Calu3 (cell line): ENCODE measurements around the gene PICK1. TPM values are rescaled to one million over a fixed set of nuclear protein-coding genes. Genes with fewer than 3 reads are reported as not detected.

Experiments used
- BruUV-seq: library from RNA; stranded (reverse); fragments of 400-500 nt; replicated peaks from 2 replicates; lab custom pipeline; 2021; lab: Mats Ljungman, UMichigan
- CTCF ChIA-PET: fragments of 300-600 bp; sonication (Branson Sonifier 250); formaldehyde crosslinking; loops from one replicate; lab custom pipeline; 2022; ENCODE audit warnings: antibody characterized with exemption; lab: Charles Lee
- DNase-seq: peaks from one replicate; pipeline ENCODE4 v3.0.0; 2022
- H3K27ac Mint-ChIP-seq: one replicate; pipeline ENCODE4 v1.8.0; 2022; ENCODE audit warnings: mixed read lengths; ENCODE audit not compliant: unreplicated experiment
- H3K27me3 Mint-ChIP-seq: one replicate; pipeline ENCODE4 v1.8.0; 2022; ENCODE audit warnings: mixed read lengths; ENCODE audit not compliant: unreplicated experiment
- H3K36me3 Mint-ChIP-seq: one replicate; pipeline ENCODE4 v1.8.0; 2022; ENCODE audit warnings: mild to moderate bottlenecking, moderate library complexity, mixed read lengths; ENCODE audit not compliant: insufficient read depth, unreplicated experiment
- H3K4me1 Mint-ChIP-seq: one replicate; pipeline ENCODE4 v1.8.0; 2022; ENCODE audit warnings: mild to moderate bottlenecking, low read depth, mixed read lengths; ENCODE audit not compliant: unreplicated experiment
- H3K4me3 Mint-ChIP-seq: one replicate; pipeline ENCODE4 v1.8.0; 2022; ENCODE audit warnings: mild to moderate bottlenecking, low read depth, moderate library complexity, mixed read lengths; ENCODE audit not compliant: unreplicated experiment
- H3K9me3 Mint-ChIP-seq: one replicate; pipeline ENCODE4 v1.8.0; 2022; ENCODE audit warnings: low read depth, mixed read lengths; ENCODE audit not compliant: unreplicated experiment
- intact Hi-C: fragments of 100-400 bp; cut with micrococcal nuclease; formaldehyde crosslinking; loops from one replicate; pipeline ENCODE4 v1.10.0; 2022; ENCODE audit not compliant: unreplicated experiment
- total RNA-seq: library from RNA; stranded (reverse); gene quantifications from 2 replicates; pipeline ENCODE4 v1.2.3, GENCODE V29; 2022
- TF ChIP-seq, protein P1 (sequence below): fragments of 200-600 bp; IDR thresholded peaks from one replicate; pipeline ENCODE4 v1.8.0; 2022; ENCODE audit warnings: antibody characterized with exemption; ENCODE audit not compliant: unreplicated experiment

Gene PICK1
- total RNA-seq, 1 experiment from 2014 or later, result 54.2 TPM

GRCh38 chr22:38026130-38027111 is 30.8 kb upstream of the PICK1 start:
- Mint-ChIP-seq H3K4me3 (no peak overlapping the region), H3K36me3 (no peaks in the 10 kb centered on the region), H3K27me3 (peaks cover 57% of the 10 kb centered on the region), H3K9me3 (no peaks in the 10 kb centered on the region), H3K27ac (no peak overlapping the region), H3K4me1 (no peaks in the 10 kb centered on the region)
- TF ChIP-seq, protein P1, sequence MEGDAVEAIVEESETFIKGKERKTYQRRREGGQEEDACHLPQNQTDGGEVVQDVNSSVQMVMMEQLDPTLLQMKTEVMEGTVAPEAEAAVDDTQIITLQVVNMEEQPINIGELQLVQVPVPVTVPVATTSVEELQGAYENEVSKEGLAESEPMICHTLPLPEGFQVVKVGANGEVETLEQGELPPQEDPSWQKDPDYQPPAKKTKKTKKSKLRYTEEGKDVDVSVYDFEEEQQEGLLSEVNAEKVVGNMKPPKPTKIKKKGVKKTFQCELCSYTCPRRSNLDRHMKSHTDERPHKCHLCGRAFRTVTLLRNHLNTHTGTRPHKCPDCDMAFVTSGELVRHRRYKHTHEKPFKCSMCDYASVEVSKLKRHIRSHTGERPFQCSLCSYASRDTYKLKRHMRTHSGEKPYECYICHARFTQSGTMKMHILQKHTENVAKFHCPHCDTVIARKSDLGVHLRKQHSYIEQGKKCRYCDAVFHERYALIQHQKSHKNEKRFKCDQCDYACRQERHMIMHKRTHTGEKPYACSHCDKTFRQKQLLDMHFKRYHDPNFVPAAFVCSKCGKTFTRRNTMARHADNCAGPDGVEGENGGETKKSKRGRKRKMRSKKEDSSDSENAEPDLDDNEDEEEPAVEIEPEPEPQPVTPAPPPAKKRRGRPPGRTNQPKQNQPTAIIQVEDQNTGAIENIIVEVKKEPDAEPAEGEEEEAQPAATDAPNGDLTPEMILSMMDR, result no peak
- intact Hi-C loops, result no loop called here
- BruUV-seq, result no TSS peak
- no peak for DNase-seq
- CTCF ChIA-PET, result interaction anchor here (0.6 to 0.9 kb wide), 2 partner anchors 9 to 422 kb away, joined by 3 to 5 read pairs; no protein-coding TSS in a partner anchor

- H3K4me1 Mint-ChIP-seq, result no peaks in the 10 kb centered on the region
- CTCF ChIA-PET, result interaction anchor here (0.8 to 0.9 kb wide), 2 partner anchors 10 to 25 kb away, joined by 3 read pairs; no protein-coding TSS in a partner anchor
- TF ChIP-seq, protein P1, result no peak
- H3K36me3 Mint-ChIP-seq, result no peaks in the 10 kb centered on the region
- peaks cover 57% of the 10 kb centered on the region for H3K27me3 Mint-ChIP-seq
- no peak overlapping the region for H3K27ac Mint-ChIP-seq
- BruUV-seq, result no TSS peak
- intact Hi-C loops, result no loop called here
- H3K9me3 Mint-ChIP-seq, result no peaks in the 10 kb centered on the region
- H3K4me3 Mint-ChIP-seq, result no peak overlapping the region
- no peak for DNase-seq
Observed at GRCh38 chr22:38027487-38027886, 29.7 kb upstream of the PICK1 start.

- Mint-ChIP-seq H3K4me3 (no peak overlapping the region), H3K4me1 (no peaks in the 10 kb centered on the region), H3K36me3 (no peaks in the 10 kb centered on the region), H3K27me3 (peaks cover 57% of the 10 kb centered on the region), H3K27ac (no peak overlapping the region), H3K9me3 (no peaks in the 10 kb centered on the region)
- no TSS peak for BruUV-seq
- no peak for DNase-seq
- intact Hi-C loops, result no loop called here
- CTCF ChIA-PET, result interaction anchor here (0.8 to 0.9 kb wide), 2 partner anchors 11 to 24 kb away, joined by 3 read pairs; no protein-coding TSS in a partner anchor
- TF ChIP-seq, protein P1, result no peak
Observed at GRCh38 chr22:38028344-38029130, 28.7 kb upstream of the PICK1 start.

DNA sequence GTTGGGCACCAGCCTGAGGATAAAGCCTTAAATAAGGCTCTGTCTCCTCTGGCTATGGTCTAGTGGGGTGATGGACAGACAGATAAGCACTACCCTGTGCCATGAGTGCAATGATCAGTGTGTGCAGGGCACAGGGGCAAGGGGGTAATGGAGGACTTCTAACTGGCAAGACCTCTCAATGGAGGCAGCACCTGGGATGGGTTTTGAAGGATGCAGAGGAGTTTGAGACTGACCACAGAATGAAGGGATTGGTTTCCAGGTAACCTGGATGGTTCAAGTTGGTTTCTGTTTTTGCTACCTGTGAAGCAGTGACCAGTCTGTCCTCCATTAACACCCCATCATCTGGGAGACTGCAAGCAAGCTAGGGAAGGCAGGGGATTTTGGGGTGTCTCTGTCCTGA is 27.8 kb upstream of the PICK1 start:
- Mint-ChIP-seq H3K27me3 (peaks cover 51% of the 10 kb centered on the region), H3K4me1 (peaks cover 8% of the 10 kb centered on the region), H3K27ac (no peak overlapping the region), H3K36me3 (peaks cover 7% of the 10 kb centered on the region), H3K9me3 (no peaks in the 10 kb centered on the region), H3K4me3 (no peak overlapping the region)
- CTCF ChIA-PET, result no interaction called here
- intact Hi-C loops, result no loop called here
- DNase-seq, result no peak
- TF ChIP-seq, protein P1, result no peak
- no TSS peak for BruUV-seq
